Measurements from ENCODE around the gene AGGF1.
"Not testable (repeated sequence)": the region's sequence is repeated elsewhere in the genome, so short reads cannot be mapped to it uniquely, and the experiment has no call there.

The AGGF1 gene

GRCh38 chr5:77030097-77031071, at the start of gene AGGF1:
TSS of gene AGGF1 (plus strand) at chr5:77030404. CDS start at chr5:77030767, 363 bp downstream.
- DNase-seq (ENCODE audit: low read depth), result peak; percentile 91
- no peak for TF ChIP-seq CTCF (conservative IDR thresholded peaks at IDR 0.05; ENCODE audit: low read length)

GRCh38 chr5:76980518-76981144, 49.6 kb upstream of the AGGF1 start:
- H3K4me3 ChIP-seq (ENCODE audit: low read length), result no peak overlapping the region
- TF ChIP-seq CTCF (conservative IDR thresholded peaks at IDR 0.05; ENCODE audit: low read length), result no peak
- no peak for DNase-seq (ENCODE audit: low read depth)

More at GRCh38 chr5:77030097-77031071, at the start of gene AGGF1:
- peak within 1 kb of the TSS; percentile 86 for H3K4me3 ChIP-seq (ENCODE audit: low read length)

- TF ChIP-seq CTCF (conservative IDR thresholded peaks at IDR 0.05; ENCODE audit: low read length), result no peak
- DNase-seq (ENCODE audit: low read depth), result no peak
- no peak overlapping the region for H3K4me3 ChIP-seq (ENCODE audit: low read length)
Measured at GRCh38 chr5:76982450-76982849, 47.8 kb upstream of the AGGF1 start.

GRCh38 chr5:76983468-76983867, 46.7 kb upstream of the AGGF1 start:
- DNase-seq (ENCODE audit: low read depth), result no peak
- TF ChIP-seq CTCF (conservative IDR thresholded peaks at IDR 0.05; ENCODE audit: low read length), result no peak
- no peak overlapping the region for H3K4me3 ChIP-seq (ENCODE audit: low read length)

GRCh38 chr5:76986825-76987526, 43.2 kb upstream of the AGGF1 start:
- DNase-seq (ENCODE audit: low read depth), result no peak
- TF ChIP-seq CTCF (conservative IDR thresholded peaks at IDR 0.05; ENCODE audit: low read length), result no peak
- no peak overlapping the region for H3K4me3 ChIP-seq (ENCODE audit: low read length)

GRCh38 chr5:76990899-76991459, 39.2 kb upstream of the AGGF1 start:
- no peak for TF ChIP-seq CTCF (conservative IDR thresholded peaks at IDR 0.05; ENCODE audit: low read length)
- no peak for DNase-seq (ENCODE audit: low read depth)
- no peak overlapping the region for H3K4me3 ChIP-seq (ENCODE audit: low read length)

GRCh38 chr5:76993436-76993835, 36.8 kb upstream of the AGGF1 start:
- not testable (repeated sequence) for DNase-seq (ENCODE audit: low read depth); H3K4me3 ChIP-seq (ENCODE audit: low read length)

Data from AG10803 (cell line).